ENCODE results near the gene FADS3.

FADS3 gene

GRCh38 chr11:61912991-61913698, 21.8 kb upstream of the FADS3 start:
- no peak for FAIRE-seq

GRCh38 chr11:61912530-61912898, 21.2 kb upstream of the FADS3 start:
- no peak for FAIRE-seq

GRCh38 chr11:61911701-61912529, 20.6 kb upstream of the FADS3 start:
- no peak for FAIRE-seq

GRCh38 chr11:61911128-61911700, 19.9 kb upstream of the FADS3 start:
- FAIRE-seq, result no peak

GRCh38 chr11:61910187-61911127, 19.1 kb upstream of the FADS3 start:
- no peak for FAIRE-seq

- FAIRE-seq, result no peak
Measured at GRCh38 chr11:61908730-61909316, 17.5 kb upstream of the FADS3 start.

- no peak for FAIRE-seq
Measured at GRCh38 chr11:61907871-61908729, 16.8 kb upstream of the FADS3 start.

GRCh38 chr11:61907282-61907681, 15.9 kb upstream of the FADS3 start:
- FAIRE-seq, result no peak

- FAIRE-seq, result no peak
Measured at GRCh38 chr11:61906522-61906909, 15.2 kb upstream of the FADS3 start.

- no peak for FAIRE-seq
Measured at GRCh38 chr11:61905801-61906521, 14.6 kb upstream of the FADS3 start.

GRCh38 chr11:61905067-61905696, 13.8 kb upstream of the FADS3 start:
- FAIRE-seq, result no peak

GRCh38 chr11:61904539-61905048, 13.2 kb upstream of the FADS3 start:
- no peak for FAIRE-seq

GRCh38 chr11:61903845-61904244, 12.5 kb upstream of the FADS3 start:
- FAIRE-seq, result no peak

- no peak for FAIRE-seq
Measured at GRCh38 chr11:61902313-61902712, 11.0 kb upstream of the FADS3 start.

- FAIRE-seq, result no peak
Measured at GRCh38 chr11:61901397-61901796, 10.1 kb upstream of the FADS3 start.

GRCh38 chr11:61900251-61900650, 8.9 kb upstream of the FADS3 start:
- no peak for FAIRE-seq

GRCh38 chr11:61899146-61899841, 7.9 kb upstream of the FADS3 start:
- FAIRE-seq, result no peak

- FAIRE-seq, result no peak
Measured at GRCh38 chr11:61898247-61898582, 6.9 kb upstream of the FADS3 start.

Measured in endometrium (tissue), 2 donors.